A549 (cell line): ENCODE measurements around the gene KDR. TPM values are rescaled to one million over a fixed set of nuclear protein-coding genes. Genes with fewer than 3 reads are reported as not detected.

Experiments
- ATAC-seq, 2 experiments: fragments of 200-7000 bp in 1 of 2; fragments of >200 bp in 1 of 2; cut with Nextera tagmentation in 1 of 2; cut with Tn5 transposase in 1 of 2; 3 replicates each; pipeline versions ENCODE4 v1.8.0 to v1.9.1; 2018 to 2020; ENCODE audit warnings: mild to moderate bottlenecking in 1 of 2, moderate library complexity in 1 of 2
- CTCF ChIA-PET: fragments of 300-600 bp; sonication (Branson Sonifier 250); formaldehyde crosslinking; extraction: SDS; loops from one replicate; lab custom pipeline; 2021; ENCODE audit warnings: antibody characterized with exemption, inconsistent platforms; lab: Yijun Ruan, JAX
- POLR2A ChIA-PET: fragments of 350-600 bp; formaldehyde crosslinking; extraction: SDS; loops from one replicate; lab custom pipeline; 2021; ENCODE audit warnings: antibody characterized with exemption, inconsistent platforms; lab: Yijun Ruan, JAX
- DNase-seq, 2 experiments: peaks; one replicate each; pipeline versions ENCODE4 v3.0.0 to v3.0.0-alpha.2; 2011 to 2016; ENCODE audit warnings: low read depth in 1 of 2, low spot score in 1 of 2
- FAIRE-seq: peaks from 2 replicates; lab custom pipeline; 2011; peaks lifted over from hg19 to GRCh38; lab: Jason Lieb, UNC
- H3K27ac ChIP-seq, 2 experiments: fragments of >200 bp; sonication (Bioruptor Twin); formaldehyde crosslinking; 3 replicates each; pipeline ENCODE4 v1.5.1; 2016 to 2017
- H3K4me1 ChIP-seq: fragments of >200 bp; sonication (Bioruptor Twin); formaldehyde crosslinking; 3 replicates; pipeline ENCODE4 v1.6.1; 2016
- H3K4me2 ChIP-seq: fragments of >200 bp; sonication (Bioruptor Twin); formaldehyde crosslinking; 3 replicates; pipeline ENCODE4 v1.6.1; 2016
- H3K4me3 ChIP-seq: fragments of >200 bp; sonication (Bioruptor Twin); formaldehyde crosslinking; 3 replicates; pipeline ENCODE4 v1.5.1; 2016
- H3K9me3 ChIP-seq: fragments of >200 bp; sonication (Bioruptor Twin); formaldehyde crosslinking; 3 replicates; pipeline ENCODE4 v1.6.1; 2016
- CBX8 ChIP-seq: fragments of 200-600 bp; sonication (generic); IDR thresholded peaks from 2 replicates; pipeline ENCODE4 v1.6.1; 2016
- CEBPB ChIP-seq, 2 experiments: fragments of >200 bp in 1 of 2; sonication (Bioruptor Twin) in 1 of 2; formaldehyde crosslinking in 1 of 2; IDR thresholded peaks; 2 replicates each; pipeline ENCODE4 v1.6.1; 2012 to 2016
- CHD4 ChIP-seq: fragments of 200-600 bp; sonication (generic); IDR thresholded peaks from 2 replicates; pipeline ENCODE4 v1.6.1; 2016; ENCODE audit warnings: antibody characterized with exemption, mild to moderate bottlenecking, borderline replicate concordance
- E2F6 ChIP-seq: IDR thresholded peaks from 2 replicates; pipeline ENCODE4 v1.6.1; 2012; ENCODE audit warnings: low read depth, borderline replicate concordance
- FOSB ChIP-seq: fragments of 250-450 bp; sonication (Bioruptor Pico); IDR thresholded peaks from 2 replicates; pipeline ENCODE4 v1.5.0; 2020; ENCODE audit warnings: mild to moderate bottlenecking, moderate library complexity
- FOSL2 ChIP-seq, 2 experiments: fragments of 450-650 bp in 1 of 2; fragments of >200 bp in 1 of 2; sonication (Bioruptor Twin) in 1 of 2; formaldehyde crosslinking; IDR thresholded peaks; 2 replicates each; pipeline versions ENCODE4 v1.5.0 to v1.6.1; 2016 to 2020; ENCODE audit warnings: mild to moderate bottlenecking in 1 of 2, moderate library complexity in 1 of 2
- HOXA7 ChIP-seq: fragments of 250-450 bp; sonication (Bioruptor Pico); IDR thresholded peaks from 2 replicates; pipeline ENCODE4 v1.5.0; 2020; ENCODE audit warnings: mild to moderate bottlenecking, moderate library complexity
- HOXB13 ChIP-seq: fragments of 250-450 bp; sonication (Bioruptor Pico); IDR thresholded peaks from 2 replicates; pipeline ENCODE4 v1.5.0; 2020; ENCODE audit warnings: low read depth, mild to moderate bottlenecking, moderate library complexity
- JUNB ChIP-seq: fragments of >200 bp; sonication (Bioruptor Twin); formaldehyde crosslinking; IDR thresholded peaks from 2 replicates; pipeline ENCODE4 v1.6.1; 2016
- MAFK ChIP-seq: fragments of 450-650 bp; IDR thresholded peaks from 2 replicates; pipeline ENCODE4 v1.6.1; 2014; ENCODE audit not compliant: partially characterized antibody
- MAX ChIP-seq: IDR thresholded peaks from 2 replicates; pipeline ENCODE4 v1.6.1; 2012
- NPAS2 ChIP-seq: fragments of 250-450 bp; sonication (Bioruptor Pico); IDR thresholded peaks from 2 replicates; pipeline ENCODE4 v1.8.0; 2022; ENCODE audit warnings: mild to moderate bottlenecking, moderate library complexity, borderline replicate concordance
- RAD21 ChIP-seq, 2 experiments: fragments of >200 bp in 1 of 2; sonication (Bioruptor Twin) in 1 of 2; formaldehyde crosslinking in 1 of 2; IDR thresholded peaks in 1 of 2; conservative IDR thresholded peaks in 1 of 2; 2 replicates in 1 of 2; 3 replicates in 1 of 2; pipeline ENCODE4 v1.6.1; 2012 to 2018; ENCODE audit warnings: inconsistent platforms in 1 of 2
- RCOR1 ChIP-seq: fragments of 150-350 bp; IDR thresholded peaks from 2 replicates; pipeline ENCODE4 v1.6.1; 2014; ENCODE audit warnings: antibody characterized with exemption, low read length, low read depth
- SREBF2 ChIP-seq: fragments of 450-650 bp; IDR thresholded peaks from 2 replicates; pipeline ENCODE4 v1.6.1; 2014; ENCODE audit warnings: mild to moderate bottlenecking, moderate library complexity
- ZFP36 ChIP-seq: fragments of 450-650 bp; IDR thresholded peaks from 2 replicates; pipeline ENCODE4 v1.6.1; 2014; ENCODE audit warnings: borderline replicate concordance; ENCODE audit not compliant: partially characterized antibody
- ZSCAN20 ChIP-seq: fragments of 250-450 bp; sonication (Bioruptor Pico); IDR thresholded peaks from 2 replicates; pipeline ENCODE4 v1.8.0; 2022; ENCODE audit warnings: mild to moderate bottlenecking, moderate library complexity
- WGBS: methylation state at CpG from one replicate; pipeline ENCODE4 v1.1.6; 2017; ENCODE audit errors: missing lambda C conversion rate; 5-methylcytosine and 5-hydroxymethylcytosine counted together
- polyA plus RNA-seq, 4 experiments: library from polyadenylated mRNA; depleted of rRNA in 3 of 4; stranded (reverse); fragments of >200 nt; fragmentation: RNase III in 1 of 4; extraction: RNeasy Plus Mini Kit Qiagen cat#74134 plus additional on column Dnase treatment in 1 of 4; gene quantifications; 2 replicates in 3 of 4; 3 replicates in 1 of 4; pipeline ENCODE4 v1.2.3, GENCODE V29; 2011 to 2017
- TF ChIP-seq, protein P1 (sequence below): fragments of 250-450 bp; sonication (Bioruptor Pico); IDR thresholded peaks from 2 replicates; pipeline ENCODE4 v1.5.0; 2021; ENCODE audit warnings: mild to moderate bottlenecking, moderate library complexity, borderline replicate concordance

KDR gene
- polyA plus RNA-seq, 2 of the 4 experiments (the other 2 are of a cell fraction) = not detected

DNA sequence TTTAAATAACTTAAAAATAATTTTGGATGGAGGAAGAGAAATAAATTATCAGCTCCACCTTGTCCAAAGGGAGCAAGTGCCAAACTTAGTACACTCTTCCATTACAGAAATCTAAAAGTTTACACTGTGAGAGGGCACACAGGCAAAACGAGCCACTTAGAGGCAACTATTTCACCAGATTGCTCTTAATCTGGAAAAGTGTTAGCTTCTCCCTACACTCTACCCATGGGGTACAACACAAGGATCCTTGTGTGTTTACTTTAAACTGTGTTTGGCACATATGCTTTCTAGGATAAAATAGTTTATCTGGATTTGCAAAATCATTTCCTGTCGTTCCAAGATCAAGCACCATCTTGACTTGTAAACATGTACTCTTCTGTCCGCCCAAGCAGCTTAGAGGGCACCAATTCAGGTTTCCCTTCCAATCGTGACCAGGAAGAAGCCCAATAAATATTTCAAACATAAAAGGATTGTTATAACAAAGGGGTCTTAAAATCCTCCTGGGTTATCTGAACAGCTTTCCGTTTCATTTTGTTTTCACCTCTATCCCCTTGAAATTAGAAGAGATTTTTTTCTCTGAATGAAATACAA is 29.0 kb upstream of the KDR start:
- WGBS = 12% methylated on average over 5 of the region's 5 CpGs
- CTCF ChIA-PET = no interaction called here
- H3K4me2 ChIP-seq = no peak overlapping the region
- no peak for DNase-seq
- H3K27ac ChIP-seq = no peak overlapping the region
- H3K4me1 ChIP-seq = no peaks in the 10 kb centered on the region
- FAIRE-seq = no peak
- POLR2A ChIA-PET = no interaction called here
- no peaks in the 10 kb centered on the region for H3K9me3 ChIP-seq
- H3K4me3 ChIP-seq = no peak overlapping the region
- no peak for ATAC-seq
- TF ChIP-seq MAX (no peak), CEBPB (IDR thresholded peaks at IDR 0.05) (no peak), FOSL2 (IDR thresholded peaks at IDR 0.05) (no peak), FOSL2 (CRISPR knock-in tag; IDR thresholded peaks at IDR 0.05) (no peak), JUNB (no peak), RCOR1 (no peak), ZSCAN20 (CRISPR knock-in tag) (no peak), NPAS2 (CRISPR knock-in tag) (no peak), ZFP36 (no peak), CBX8 (no peak), FOSB (no peak)
- TF ChIP-seq, protein P1, sequence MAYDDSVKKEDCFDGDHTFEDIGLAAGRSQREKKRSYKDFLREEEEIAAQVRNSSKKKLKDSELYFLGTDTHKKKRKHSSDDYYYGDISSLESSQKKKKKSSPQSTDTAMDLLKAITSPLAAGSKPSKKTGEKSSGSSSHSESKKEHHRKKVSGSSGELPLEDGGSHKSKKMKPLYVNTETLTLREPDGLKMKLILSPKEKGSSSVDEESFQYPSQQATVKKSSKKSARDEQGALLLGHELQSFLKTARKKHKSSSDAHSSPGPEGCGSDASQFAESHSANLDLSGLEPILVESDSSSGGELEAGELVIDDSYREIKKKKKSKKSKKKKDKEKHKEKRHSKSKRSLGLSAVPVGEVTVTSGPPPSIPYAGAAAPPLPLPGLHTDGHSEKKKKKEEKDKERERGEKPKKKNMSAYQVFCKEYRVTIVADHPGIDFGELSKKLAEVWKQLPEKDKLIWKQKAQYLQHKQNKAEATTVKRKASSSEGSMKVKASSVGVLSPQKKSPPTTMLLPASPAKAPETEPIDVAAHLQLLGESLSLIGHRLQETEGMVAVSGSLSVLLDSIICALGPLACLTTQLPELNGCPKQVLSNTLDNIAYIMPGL (CRISPR knock-in tag) = no peak

DNA sequence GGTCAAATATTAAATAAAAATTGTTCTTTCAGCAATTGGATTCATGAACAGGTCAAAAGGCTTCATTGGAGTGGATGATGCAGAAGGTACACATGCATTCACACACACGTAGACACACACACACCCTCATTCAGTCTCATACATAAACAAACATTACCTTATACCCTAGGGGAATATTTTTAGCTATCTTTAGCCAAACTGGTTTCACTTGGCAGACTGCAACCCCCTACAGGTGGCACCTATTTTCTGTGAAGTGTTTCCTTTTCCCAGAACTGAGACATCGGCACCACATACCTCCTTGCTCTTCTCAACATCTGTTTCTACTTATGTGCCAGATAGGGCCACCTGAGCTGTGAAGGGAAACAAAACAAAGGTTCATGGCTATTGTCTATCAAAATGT is 18.5 kb upstream of the KDR start:
- H3K4me2 ChIP-seq = no peak overlapping the region
- H3K4me1 ChIP-seq = no peaks in the 10 kb centered on the region
- POLR2A ChIA-PET = no interaction called here
- no peak for TF ChIP-seq SREBF2
- no peak for TF ChIP-seq MAFK
- no peak for TF ChIP-seq CHD4
- no peak for TF ChIP-seq E2F6
- TF ChIP-seq, all 56 proteins: peak for 0
- 0% methylated on average over 2 of the region's 2 CpGs for WGBS
- FAIRE-seq (no peak), ATAC-seq (no peak), DNase-seq (no peak)
- Histone ChIP-seq H3K4me3 (no peak overlapping the region), H3K9me3 (no peaks in the 10 kb centered on the region), H3K27ac (no peak overlapping the region)
- CTCF ChIA-PET = no interaction called here

- no peak overlapping the region for H3K4me3 ChIP-seq
- ATAC-seq (no peak), FAIRE-seq (no peak), DNase-seq (no peak)
- no peak overlapping the region for H3K27ac ChIP-seq
- H3K9me3 ChIP-seq = no peaks in the 10 kb centered on the region
- 19% methylated on average over 4 of the region's 4 CpGs for WGBS
- no peaks in the 10 kb centered on the region for H3K4me1 ChIP-seq
- TF ChIP-seq RAD21 (conservative IDR thresholded peaks at IDR 0.05 in 1 of 2, IDR thresholded peaks at IDR 0.05 in 1 of 2) = no peak
- no peak overlapping the region for H3K4me2 ChIP-seq
- ChIA-PET CTCF (no interaction called here), POLR2A (no interaction called here)
Measured at GRCh38 chr4:55138367-55138766, 13.0 kb upstream of the KDR start.

GRCh38 chr4:55136634-55137033 is 11.2 kb upstream of the KDR start:
- CTCF ChIA-PET = no interaction called here
- 0% methylated on average over 2 of the region's 2 CpGs for WGBS
- H3K27ac ChIP-seq = no peak overlapping the region

More at GRCh38 chr4:55136634-55137033, 11.2 kb upstream of the KDR start:
- DNase-seq (no peak), ATAC-seq (no peak), FAIRE-seq (no peak)
- H3K4me3 ChIP-seq = no peak overlapping the region
- no peak overlapping the region for H3K4me2 ChIP-seq
- POLR2A ChIA-PET = no interaction called here
- no peak for TF ChIP-seq CBX8
- no peak for TF ChIP-seq HOXB13 (CRISPR knock-in tag)
- no peak for TF ChIP-seq HOXA7 (CRISPR knock-in tag)
- H3K4me1 ChIP-seq = no peaks in the 10 kb centered on the region
- no peaks in the 10 kb centered on the region for H3K9me3 ChIP-seq
